Measurements from ENCODE around the gene ANKZF1.

- no peak for TF ChIP-seq CTCF (IDR thresholded peaks at IDR 0.05; ENCODE audit: borderline replicate concordance, extremely low read depth, low read length, poor library complexity, severe bottlenecking)
- TF ChIP-seq EZH2 (IDR thresholded peaks at IDR 0.05; ENCODE audit: borderline replicate concordance, low read depth, low read length, severe bottlenecking), result no peak
Measured at GRCh38 chr2:219247678-219248642, 18.4 kb downstream of the ANKZF1 start.

Measured in DND-41 (cell line).